Endothelial cell of umbilical vein (primary cell): Measurements from ENCODE around the gene PDSS2.
"Not testable (repeated sequence)": the region's sequence is repeated elsewhere in the genome, so short reads cannot be mapped to it uniquely, and the experiment has no call there.

Experiments used
- CTCF ChIP-seq, 2 donors: IDR thresholded peaks; 1 replicate in 1 of 2; 2 replicates in 1 of 2; pipeline ENCODE4 v1.5.1; 2011; ENCODE audit warnings: low read length in 2 of 2, mild to moderate bottlenecking in 2 of 2, moderate library complexity in 2 of 2, control low read depth in 1 of 2, inconsistent platforms in 1 of 2, low read depth in 1 of 2; ENCODE audit not compliant: insufficient read depth in 1 of 2; ENCODE audit errors: extremely low read depth in 1 of 2
- EZH2 ChIP-seq: IDR thresholded peaks from 2 replicates; pipeline ENCODE4 v1.6.1; 2012; ENCODE audit warnings: borderline replicate concordance, low read depth, mild to moderate bottlenecking, moderate library complexity, low read length, inconsistent platforms; ENCODE audit not compliant: severe bottlenecking
- POLR2A ChIP-seq: IDR thresholded peaks from 2 replicates; pipeline ENCODE4 v1.6.1; 2012; ENCODE audit warnings: low read depth, mild to moderate bottlenecking, control low read depth, low read length
- POLR2AphosphoS5 ChIP-seq: IDR thresholded peaks from 2 replicates; pipeline ENCODE4 v1.6.1; 2012; ENCODE audit warnings: low read depth, mild to moderate bottlenecking, control low read depth, low read length, moderate library complexity; ENCODE audit not compliant: insufficient read depth

- TF ChIP-seq POLR2AphosphoS5; POLR2A; CTCF (IDR thresholded peaks at IDR 0.05; ENCODE audit: extremely low read depth in 1 of 2, insufficient read depth in 1 of 2, low read depth in 1 of 2, low read length in 2 of 2); EZH2: not testable (repeated sequence)
Observed at GRCh38 chr6:107194723-107195122, 264.6 kb downstream of the PDSS2 start.
